HuH-7 (cell line): Measurements from ENCODE around the gene TDRD15.
A peak's percentile ranks its signal among the peaks of the same experiment; 100 is the strongest.
"Not testable (repeated sequence)": the region's sequence is repeated elsewhere in the genome, so short reads cannot be mapped to it uniquely, and the experiment has no call there.

Experiments used
- DNase-seq: peaks from one replicate; pipeline ENCODE4 v3.0.0; 2011; ENCODE audit warnings: low spot score

TDRD15 gene

DNA sequence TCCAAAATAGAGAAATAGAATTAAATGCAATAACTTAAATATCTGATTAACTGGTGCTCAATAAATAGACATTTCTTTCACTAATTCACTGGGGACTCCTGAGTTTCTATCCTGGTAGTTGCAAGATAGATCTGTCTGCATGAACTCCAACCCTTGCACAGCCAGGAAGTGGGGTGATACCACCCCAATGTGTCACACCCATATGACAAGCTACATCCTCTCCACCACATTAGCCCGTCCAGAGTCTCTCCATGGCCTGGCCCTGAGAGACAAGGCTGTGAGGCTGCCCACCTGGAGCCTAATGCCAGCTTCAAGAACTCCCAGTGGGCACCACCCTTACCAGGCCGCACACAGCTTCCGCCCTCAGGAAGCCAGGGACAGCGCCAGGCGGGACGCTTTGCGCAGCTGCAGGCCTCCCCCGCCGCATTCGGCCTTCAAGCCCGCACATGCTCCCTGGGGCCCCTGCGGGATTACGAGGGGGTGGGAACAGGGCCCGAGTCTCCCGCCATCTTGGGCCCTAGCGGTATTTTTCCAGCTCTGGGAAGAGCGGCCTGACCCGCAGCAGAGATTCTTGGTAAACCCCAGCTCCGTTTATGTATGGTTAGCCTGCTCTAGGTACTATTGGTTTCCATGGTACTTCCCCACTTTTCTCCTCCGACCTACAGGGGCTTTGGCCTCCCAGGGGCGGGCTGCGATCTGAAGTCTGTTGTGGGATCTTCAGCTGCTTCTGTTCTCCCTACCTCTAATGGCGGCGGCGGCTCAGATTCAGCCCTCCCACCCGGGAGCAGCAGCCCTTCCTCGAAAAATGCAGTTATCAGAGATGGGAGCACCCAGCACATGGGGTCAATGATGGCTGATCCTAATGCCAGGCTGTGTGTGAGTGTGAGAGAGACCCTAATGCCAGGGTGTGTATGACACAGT is at the start of gene TDRD15:
TDRD15 (plus strand) TSS at position 496 of the 921 bp plus-strand sequence. CDS start 13,500 bp downstream, outside the sequence.
- no peak for DNase-seq

GRCh38 chr2:21078296-21078695 is 45.5 kb upstream of the TDRD15 start:
- DNase-seq: no peak

DNA sequence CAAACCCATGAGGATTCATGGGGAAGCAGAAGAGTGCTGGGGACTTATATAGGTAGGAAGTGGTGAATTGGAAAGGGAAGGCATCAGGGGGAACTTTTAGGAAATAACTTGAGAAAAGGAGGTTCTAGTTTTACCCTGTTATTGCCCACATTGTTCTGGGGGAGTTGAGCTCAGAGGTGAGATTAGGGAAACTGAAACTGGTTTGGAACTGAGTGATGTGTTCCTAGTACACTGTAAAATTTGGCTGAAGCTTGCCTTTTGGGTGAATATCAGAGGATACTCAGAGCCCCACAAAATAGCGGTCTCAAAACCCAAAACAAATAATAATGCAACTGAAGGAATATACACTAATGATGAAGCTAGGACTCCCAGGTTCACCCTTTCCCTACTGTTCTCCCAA is 40.3 kb upstream of the TDRD15 start:
- DNase-seq: no peak

- no peak for DNase-seq
Observed at GRCh38 chr2:21084401-21084800, 39.4 kb upstream of the TDRD15 start.

DNA sequence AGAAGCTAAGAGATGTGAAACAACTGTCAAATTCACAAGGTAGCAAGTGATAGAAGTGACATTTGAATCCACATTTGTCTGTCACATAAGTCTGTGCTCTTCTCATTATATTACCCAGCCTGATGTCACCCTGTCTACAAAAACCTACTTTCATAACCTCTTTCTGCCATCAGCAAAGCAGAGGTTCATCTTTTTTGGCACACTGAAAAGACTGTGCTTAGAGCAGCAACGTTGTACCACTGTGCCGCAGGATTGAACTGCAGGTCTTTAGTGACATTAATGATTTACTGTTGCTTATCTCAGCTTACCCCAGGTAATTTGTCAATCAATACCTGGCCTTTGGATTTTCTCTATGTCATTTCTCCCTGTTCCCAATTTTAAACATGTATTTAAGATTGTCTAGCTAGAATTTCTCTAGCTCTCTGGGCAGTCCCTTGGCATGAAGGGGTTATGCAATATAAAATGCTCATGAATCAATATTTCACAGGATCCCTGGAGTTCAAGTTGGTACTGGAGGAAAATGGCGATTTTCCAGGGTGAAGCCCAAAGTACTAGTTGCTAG is 31.4 kb upstream of the TDRD15 start:
- no peak for DNase-seq

GRCh38 chr2:21095178-21095577 is 28.6 kb upstream of the TDRD15 start:
- DNase-seq: no peak

- no peak for DNase-seq
Observed at GRCh38 chr2:21095714-21096113, 28.1 kb upstream of the TDRD15 start.

DNA sequence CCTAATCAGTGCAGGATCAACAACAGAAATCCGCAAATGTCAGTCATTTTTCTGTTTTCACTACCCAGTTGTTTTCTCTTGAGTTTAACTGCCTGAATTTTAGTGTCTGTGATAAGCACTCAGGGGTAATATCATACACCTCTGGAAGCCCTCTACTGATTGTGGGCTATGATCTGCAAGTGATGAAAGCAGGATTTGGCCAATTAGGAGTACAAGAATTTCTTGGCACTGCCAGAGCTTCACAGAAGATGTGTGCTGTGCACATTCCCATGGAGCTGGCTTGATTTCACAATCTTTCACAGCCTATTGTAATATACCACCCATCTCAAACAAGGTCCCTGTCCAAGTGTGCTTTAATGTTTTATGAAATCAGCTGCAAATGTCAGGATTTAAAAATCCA is 27.3 kb upstream of the TDRD15 start:
- peak; percentile 14 for DNase-seq

GRCh38 chr2:21097331-21097730 is 26.4 kb upstream of the TDRD15 start:
- DNase-seq: no peak

DNA sequence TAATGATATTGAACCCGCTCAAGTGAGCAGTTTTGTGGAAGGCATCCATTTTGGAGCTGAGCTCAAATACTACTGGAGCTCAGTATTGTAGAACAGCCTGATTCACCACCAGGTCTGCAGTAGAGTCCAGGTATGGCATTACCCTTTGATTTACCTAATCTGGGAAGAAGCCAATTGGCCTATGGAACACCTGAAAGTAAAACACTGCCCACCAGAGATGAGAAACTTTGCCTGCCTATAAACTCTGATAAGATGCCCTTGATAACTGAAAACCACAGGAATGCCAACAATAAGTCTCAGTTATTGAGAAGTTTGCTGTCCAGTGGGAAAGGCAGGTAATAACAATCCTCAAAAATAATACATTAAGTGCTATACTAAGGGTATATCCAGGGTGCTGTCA is 25.5 kb upstream of the TDRD15 start:
- no peak for DNase-seq

- DNase-seq: no peak
Observed at GRCh38 chr2:21099281-21099907, 24.4 kb upstream of the TDRD15 start.

DNA sequence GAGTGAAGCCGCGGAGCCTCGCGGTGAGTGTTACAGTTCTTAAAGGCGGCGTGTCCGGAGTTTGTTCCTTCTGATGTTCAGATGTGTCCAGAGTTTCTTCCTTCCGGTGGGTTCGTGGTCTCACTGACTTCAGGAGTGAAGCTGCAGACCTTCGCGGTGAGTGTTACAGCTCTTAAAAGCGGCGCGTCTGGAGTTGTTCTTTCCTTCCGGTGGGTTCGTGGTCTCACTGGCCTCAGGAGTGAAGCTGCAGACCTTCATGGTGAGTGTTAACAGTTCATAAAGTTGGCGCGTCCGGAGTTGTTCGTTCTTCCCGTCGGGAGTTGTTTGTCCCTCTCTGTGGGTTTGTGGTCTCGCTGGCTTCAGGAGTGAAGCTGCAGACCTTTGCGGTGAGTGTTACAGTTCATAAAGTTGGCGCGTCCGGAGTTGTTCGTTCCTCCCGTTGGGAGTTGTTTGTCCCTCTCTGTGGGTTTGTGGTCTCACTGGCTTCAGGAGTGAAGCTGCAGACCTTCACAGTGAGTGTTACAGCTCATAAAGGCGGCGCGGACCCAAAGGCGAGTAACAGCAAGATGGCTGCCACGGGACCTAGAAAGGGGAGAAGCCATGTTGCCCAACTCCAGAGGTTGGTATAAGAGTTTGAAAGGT is 22.1 kb upstream of the TDRD15 start:
- DNase-seq: not testable (repeated sequence)

DNA sequence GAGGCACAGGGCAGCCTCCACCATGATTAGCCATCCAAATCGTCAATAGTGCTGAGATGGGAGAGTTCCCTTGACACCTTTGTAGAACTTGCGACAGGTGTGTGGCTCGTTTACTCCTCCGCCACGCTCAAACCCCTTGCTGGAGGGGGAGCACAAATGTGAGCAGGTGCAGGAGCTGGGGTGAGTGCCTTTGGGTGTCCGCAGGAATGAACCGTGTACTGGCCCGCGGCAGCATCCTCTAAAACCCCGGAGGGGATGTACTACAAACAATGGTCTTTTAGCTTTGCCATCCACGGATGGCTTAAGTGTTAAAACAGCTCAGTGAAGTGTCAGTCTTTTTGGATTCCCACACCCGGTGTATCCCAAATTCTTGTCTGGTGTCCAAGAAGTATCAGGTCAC is 21.4 kb upstream of the TDRD15 start:
- DNase-seq: no peak

- DNase-seq: no peak
Observed at GRCh38 chr2:21103274-21103891, 20.4 kb upstream of the TDRD15 start.

DNA sequence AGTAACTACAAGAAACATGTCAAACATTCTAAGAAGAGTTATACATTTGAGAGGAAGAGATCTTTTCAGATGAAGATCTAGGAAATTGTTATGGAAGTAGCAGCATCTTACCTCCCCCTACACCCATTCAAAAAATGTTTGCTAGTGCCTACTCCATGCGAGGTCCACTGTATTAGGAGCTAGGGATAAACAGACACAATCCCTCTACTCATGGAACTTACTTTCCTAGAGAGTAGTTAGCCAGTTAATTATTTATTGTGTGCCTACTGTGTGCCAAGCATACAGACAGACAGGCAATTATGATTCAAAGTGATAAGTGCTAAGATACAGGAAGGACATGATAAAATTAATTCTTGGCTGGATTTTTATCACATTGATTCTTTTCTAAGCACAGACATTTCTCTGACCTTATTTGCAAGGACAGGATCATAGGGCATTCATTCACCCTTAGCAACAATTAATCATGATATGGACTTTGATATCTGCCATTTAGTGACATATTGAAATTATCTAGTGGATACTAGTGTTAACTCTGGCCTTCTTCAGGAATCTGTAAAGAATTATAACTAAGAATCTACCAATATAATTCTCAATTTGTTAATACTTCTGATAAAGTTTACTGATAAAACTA is 19.6 kb upstream of the TDRD15 start:
- no peak for DNase-seq

- DNase-seq: no peak
Observed at GRCh38 chr2:21111012-21111411, 12.8 kb upstream of the TDRD15 start.

DNA sequence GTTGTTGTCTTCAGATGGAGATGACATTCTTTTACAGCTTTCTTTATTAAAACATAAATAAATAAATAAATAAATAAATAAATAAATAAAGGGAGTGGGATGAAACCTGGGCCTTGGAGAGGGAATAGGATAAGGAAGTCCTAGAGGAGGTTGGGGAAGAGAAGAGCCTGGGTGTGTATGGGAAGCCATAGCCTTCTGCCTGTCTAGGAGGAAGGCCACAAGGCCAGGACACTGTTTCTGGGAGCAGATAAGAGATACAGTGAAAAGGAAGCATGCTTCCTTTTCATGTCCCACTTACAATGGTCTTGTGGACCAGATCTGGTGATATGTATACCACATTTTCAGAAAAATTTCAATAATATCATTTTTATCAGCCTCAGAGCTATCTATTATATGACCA is 6.1 kb upstream of the TDRD15 start:
- no peak for DNase-seq

- peak; percentile 61 for DNase-seq
Observed at GRCh38 chr2:21118302-21118920, 5.4 kb upstream of the TDRD15 start.

DNA sequence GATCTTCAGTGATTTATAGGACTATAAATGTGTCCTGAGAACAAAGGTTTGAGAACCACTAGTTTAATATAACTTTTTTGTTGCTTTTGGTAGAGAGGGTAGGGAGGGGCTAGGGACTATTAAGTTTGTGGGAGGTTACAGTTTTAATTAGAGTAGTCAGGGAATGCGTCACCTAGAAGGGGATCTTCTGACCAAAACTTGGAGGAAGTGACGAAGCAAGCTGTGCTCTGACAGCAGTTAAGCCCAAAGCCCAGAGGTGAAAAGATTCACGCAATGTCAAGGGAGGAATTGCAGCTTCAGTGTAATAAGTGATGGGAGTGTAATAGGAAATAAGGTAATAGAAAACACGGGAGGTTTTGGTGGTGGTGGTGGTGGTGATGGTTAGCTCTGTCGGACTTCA is 8.1 kb downstream of the TDRD15 start:
- no peak for DNase-seq

DNA sequence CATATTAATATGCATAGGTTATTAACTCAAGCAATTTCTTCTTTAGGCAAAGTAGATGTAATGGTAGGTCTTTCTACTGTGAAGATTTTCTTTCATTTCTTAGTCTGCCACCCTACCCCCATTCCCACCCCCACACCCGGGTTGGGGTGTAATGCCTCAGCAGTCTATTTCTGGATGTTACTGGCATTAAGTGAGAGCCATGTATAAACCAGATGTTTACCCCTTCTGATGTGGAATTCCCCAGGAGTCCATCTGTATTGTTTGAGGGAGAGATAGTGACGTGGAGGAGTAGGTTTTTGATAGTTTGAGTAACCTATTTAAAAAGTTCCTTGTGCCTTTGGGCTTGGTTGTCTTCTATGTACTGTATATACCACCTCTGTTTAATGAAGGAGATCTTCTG is 11.8 kb downstream of the TDRD15 start:
- DNase-seq: no peak

GRCh38 chr2:21142149-21142548 is 18.4 kb downstream of the TDRD15 start:
- no peak for DNase-seq
